ENCODE measurements around the gene RAB11FIP5. TPM values are rescaled to one million over a fixed set of nuclear protein-coding genes. Genes with fewer than 3 reads are reported as not detected.

RAB11FIP5 gene
- total RNA-seq, 1 donor from 2014 or later: 33.1 TPM

GRCh38 chr2:73109431-73110167, 3.1 kb downstream of the RAB11FIP5 start:
- H3K4me3 ChIP-seq: no peak overlapping the region
- intact Hi-C loops (cut with DNase I): loop anchor here (5.0 kb wide), 1 partner anchor 37 kb away; the partner anchor contains the start of gene SFXN5
- no peak for TF ChIP-seq POLR2A (IDR thresholded peaks at IDR 0.05)
- no peak for TF ChIP-seq POLR2AphosphoS5 (IDR thresholded peaks at IDR 0.05; ENCODE audit: insufficient read depth in 1 of 2, low read depth in 1 of 2)
- TF ChIP-seq, protein P1, sequence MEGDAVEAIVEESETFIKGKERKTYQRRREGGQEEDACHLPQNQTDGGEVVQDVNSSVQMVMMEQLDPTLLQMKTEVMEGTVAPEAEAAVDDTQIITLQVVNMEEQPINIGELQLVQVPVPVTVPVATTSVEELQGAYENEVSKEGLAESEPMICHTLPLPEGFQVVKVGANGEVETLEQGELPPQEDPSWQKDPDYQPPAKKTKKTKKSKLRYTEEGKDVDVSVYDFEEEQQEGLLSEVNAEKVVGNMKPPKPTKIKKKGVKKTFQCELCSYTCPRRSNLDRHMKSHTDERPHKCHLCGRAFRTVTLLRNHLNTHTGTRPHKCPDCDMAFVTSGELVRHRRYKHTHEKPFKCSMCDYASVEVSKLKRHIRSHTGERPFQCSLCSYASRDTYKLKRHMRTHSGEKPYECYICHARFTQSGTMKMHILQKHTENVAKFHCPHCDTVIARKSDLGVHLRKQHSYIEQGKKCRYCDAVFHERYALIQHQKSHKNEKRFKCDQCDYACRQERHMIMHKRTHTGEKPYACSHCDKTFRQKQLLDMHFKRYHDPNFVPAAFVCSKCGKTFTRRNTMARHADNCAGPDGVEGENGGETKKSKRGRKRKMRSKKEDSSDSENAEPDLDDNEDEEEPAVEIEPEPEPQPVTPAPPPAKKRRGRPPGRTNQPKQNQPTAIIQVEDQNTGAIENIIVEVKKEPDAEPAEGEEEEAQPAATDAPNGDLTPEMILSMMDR (IDR thresholded peaks at IDR 0.05): no peak

GRCh38 chr2:73107211-73107926, 5.4 kb downstream of the RAB11FIP5 start:
- peak overlapping the region; percentile 43 for H3K27ac ChIP-seq
- peaks cover 83% of the 10 kb centered on the region for H3K4me1 ChIP-seq

More at GRCh38 chr2:73109431-73110167, 3.1 kb downstream of the RAB11FIP5 start:
- H3K4me1 ChIP-seq: peaks cover 69% of the 10 kb centered on the region
- DNase-seq (ENCODE audit: extremely low spot score in 2 of 2): no peak
- H3K9me3 ChIP-seq: no peaks in the 10 kb centered on the region
- H3K27ac ChIP-seq: peak overlapping the region; percentile 97
- no peaks in the 10 kb centered on the region for H3K27me3 ChIP-seq
- H3K36me3 ChIP-seq: no peaks in the 10 kb centered on the region

GRCh38 chr2:73106791-73107190, 6.0 kb downstream of the RAB11FIP5 start:
- no peak overlapping the region for H3K4me3 ChIP-seq
- peaks cover 83% of the 10 kb centered on the region for H3K4me1 ChIP-seq
- H3K27ac ChIP-seq: peak overlapping the region; percentile 43
- intact Hi-C loops (cut with DNase I): no loop called here
- TF ChIP-seq, protein P1 (IDR thresholded peaks at IDR 0.05): no peak
- TF ChIP-seq POLR2A (IDR thresholded peaks at IDR 0.05) (no peak), POLR2AphosphoS5 (IDR thresholded peaks at IDR 0.05; ENCODE audit: insufficient read depth in 1 of 2, low read depth in 1 of 2) (no peak)
- DNase-seq (ENCODE audit: extremely low spot score in 2 of 2): no peak
- H3K36me3 ChIP-seq: no peaks in the 10 kb centered on the region
- no peaks in the 10 kb centered on the region for H3K9me3 ChIP-seq
- H3K27me3 ChIP-seq: no peaks in the 10 kb centered on the region

More at GRCh38 chr2:73107211-73107926, 5.4 kb downstream of the RAB11FIP5 start:
- H3K36me3 ChIP-seq: no peaks in the 10 kb centered on the region
- peak in 1 of 2 donors; percentile 6 for TF ChIP-seq POLR2AphosphoS5 (IDR thresholded peaks at IDR 0.05; ENCODE audit: insufficient read depth in 1 of 2, low read depth in 1 of 2)
- no peak for TF ChIP-seq POLR2A (IDR thresholded peaks at IDR 0.05)
- TF ChIP-seq, protein P1 (IDR thresholded peaks at IDR 0.05): no peak
- H3K9me3 ChIP-seq: no peaks in the 10 kb centered on the region
- H3K27me3 ChIP-seq: no peaks in the 10 kb centered on the region
- peak in 1 of 2 donors; percentile 34 for DNase-seq (ENCODE audit: extremely low spot score in 2 of 2)
- intact Hi-C loops (cut with DNase I): no loop called here
- no peak overlapping the region for H3K4me3 ChIP-seq

- no peak overlapping the region for H3K4me3 ChIP-seq
- no peaks in the 10 kb centered on the region for H3K27me3 ChIP-seq
- H3K9me3 ChIP-seq: no peaks in the 10 kb centered on the region
- DNase-seq (ENCODE audit: extremely low spot score in 2 of 2): no peak
- no peak overlapping the region for H3K27ac ChIP-seq
- TF ChIP-seq, protein P1 (IDR thresholded peaks at IDR 0.05): no peak
- TF ChIP-seq POLR2A (IDR thresholded peaks at IDR 0.05): no peak
- no peak for TF ChIP-seq POLR2AphosphoS5 (IDR thresholded peaks at IDR 0.05; ENCODE audit: insufficient read depth in 1 of 2, low read depth in 1 of 2)
- intact Hi-C loops (cut with DNase I): no loop called here
- H3K4me1 ChIP-seq: peaks cover 74% of the 10 kb centered on the region
- no peaks in the 10 kb centered on the region for H3K36me3 ChIP-seq
Observed at GRCh38 chr2:73105511-73105971, 7.2 kb downstream of the RAB11FIP5 start.
